ENCODE data around the gene ZCWPW1.
"Not testable (repeated sequence)": the region's sequence is repeated elsewhere in the genome, so short reads cannot be mapped to it uniquely, and the experiment has no call there.

DNA sequence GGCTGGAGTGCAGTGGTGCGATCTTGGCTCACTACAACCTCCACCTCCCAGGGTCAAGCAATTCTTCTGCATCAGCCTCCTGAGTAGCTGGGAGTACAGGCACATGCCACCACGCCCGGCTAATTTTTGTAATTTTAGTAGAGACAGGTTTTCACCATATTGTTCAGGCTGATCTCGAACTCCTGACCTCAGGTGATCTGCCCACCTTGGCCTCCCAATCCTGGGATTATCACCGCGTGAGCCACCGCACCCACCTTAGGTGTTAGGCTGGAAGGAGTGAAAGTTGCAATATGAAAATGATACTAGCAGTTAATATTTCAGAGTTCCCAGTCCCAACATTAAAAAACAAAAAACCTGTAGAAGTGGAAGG lies 62.5 kb downstream of the ZCWPW1 start:
- not testable (repeated sequence) for TF ChIP-seq EZH2 (IDR thresholded peaks at IDR 0.05); POLR2AphosphoS5 (IDR thresholded peaks at IDR 0.05; ENCODE audit: borderline replicate concordance, low read depth, low read length)

All from SK-N-MC (cell line).